ENCODE measurements around the gene MUC5AC. TPM values are rescaled to one million over a fixed set of nuclear protein-coding genes. Genes with fewer than 3 reads are reported as not detected.

Gene MUC5AC
- total and polyA plus RNA-seq, 5 experiments from 2014 or later = not detected

DNA sequence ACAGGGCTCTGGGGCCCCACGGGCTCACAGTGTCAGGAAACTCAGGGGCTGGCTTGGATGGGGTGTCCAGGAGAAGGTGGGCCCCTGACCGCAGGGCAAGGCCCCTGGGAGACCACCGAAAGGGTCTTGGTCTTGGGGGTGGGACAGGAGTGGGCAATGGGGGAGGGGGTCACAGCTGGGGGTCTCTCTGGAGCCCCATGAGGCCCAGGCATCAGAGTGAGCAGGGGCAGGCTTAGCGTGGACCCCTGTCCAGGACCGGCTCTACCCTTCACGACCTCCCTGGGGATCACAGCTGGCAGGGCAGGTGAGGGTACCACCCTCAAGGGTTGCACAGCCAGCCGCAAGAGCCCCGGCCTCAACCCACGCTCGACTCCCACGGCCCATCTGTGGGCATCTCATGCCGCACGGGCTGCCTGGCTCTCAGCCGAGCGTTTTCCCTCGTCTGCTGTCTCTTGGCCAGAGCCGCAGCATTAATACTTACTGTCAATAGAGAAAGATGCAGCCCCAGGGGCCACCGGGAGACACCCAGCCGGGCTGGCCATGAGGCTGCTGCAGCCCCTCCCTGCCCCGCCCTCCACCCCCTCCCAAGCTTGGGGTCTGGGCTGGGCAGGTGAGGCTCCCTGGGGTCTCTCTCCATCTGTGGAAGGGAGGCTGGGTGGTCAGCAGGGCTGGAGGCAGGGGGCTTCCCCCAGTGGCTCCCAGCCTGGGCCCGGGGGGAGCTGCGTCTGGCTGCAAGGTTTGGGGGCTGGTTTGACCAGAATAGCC is 65.8 kb downstream of the MUC5AC start:
- Mint-ChIP-seq H3K9me3 (no peaks in the 10 kb centered on the region), H3K27ac (no peak overlapping the region), H3K36me3 (no peaks in the 10 kb centered on the region), H3K4me3 (no peak overlapping the region), H3K27me3 (peaks cover 1 to 14% (median 9%) of the 10 kb centered on the region in 5 donors), H3K4me1 (no peaks in the 10 kb centered on the region)
- POLR2A ChIA-PET = no interaction called here
- DNase-seq (peak in 2 of 10 donors; percentile 2 to 56), ATAC-seq (no peak)

DNA sequence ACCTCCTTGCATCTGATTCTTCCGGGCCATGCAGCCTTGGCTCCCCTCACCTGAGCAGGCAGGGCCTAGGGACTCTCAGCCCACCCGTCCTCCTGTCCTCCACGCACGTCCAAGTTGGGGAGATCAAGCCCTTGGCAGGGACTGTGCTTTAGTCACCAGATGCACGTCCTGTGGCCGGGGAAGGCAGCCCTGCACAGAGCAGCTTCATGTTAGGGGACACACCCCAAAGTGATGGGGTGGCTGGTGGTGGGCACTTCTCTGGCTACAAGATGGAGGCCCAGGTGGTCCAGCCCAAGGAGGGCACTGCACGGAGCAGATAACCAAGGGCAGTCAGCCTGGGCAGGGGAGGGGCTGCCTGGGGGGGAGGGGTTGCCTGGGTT is 66.3 kb downstream of the MUC5AC start:
- Mint-ChIP-seq H3K27ac (no peak overlapping the region), H3K36me3 (no peaks in the 10 kb centered on the region), H3K4me1 (no peaks in the 10 kb centered on the region), H3K4me3 (no peak overlapping the region), H3K9me3 (no peaks in the 10 kb centered on the region), H3K27me3 (peaks cover 1 to 14% (median 9%) of the 10 kb centered on the region in 5 donors)
- POLR2A ChIA-PET = no interaction called here
- DNase-seq = peak in 1 of 10 donors; percentile 1
- no peak for ATAC-seq

DNA sequence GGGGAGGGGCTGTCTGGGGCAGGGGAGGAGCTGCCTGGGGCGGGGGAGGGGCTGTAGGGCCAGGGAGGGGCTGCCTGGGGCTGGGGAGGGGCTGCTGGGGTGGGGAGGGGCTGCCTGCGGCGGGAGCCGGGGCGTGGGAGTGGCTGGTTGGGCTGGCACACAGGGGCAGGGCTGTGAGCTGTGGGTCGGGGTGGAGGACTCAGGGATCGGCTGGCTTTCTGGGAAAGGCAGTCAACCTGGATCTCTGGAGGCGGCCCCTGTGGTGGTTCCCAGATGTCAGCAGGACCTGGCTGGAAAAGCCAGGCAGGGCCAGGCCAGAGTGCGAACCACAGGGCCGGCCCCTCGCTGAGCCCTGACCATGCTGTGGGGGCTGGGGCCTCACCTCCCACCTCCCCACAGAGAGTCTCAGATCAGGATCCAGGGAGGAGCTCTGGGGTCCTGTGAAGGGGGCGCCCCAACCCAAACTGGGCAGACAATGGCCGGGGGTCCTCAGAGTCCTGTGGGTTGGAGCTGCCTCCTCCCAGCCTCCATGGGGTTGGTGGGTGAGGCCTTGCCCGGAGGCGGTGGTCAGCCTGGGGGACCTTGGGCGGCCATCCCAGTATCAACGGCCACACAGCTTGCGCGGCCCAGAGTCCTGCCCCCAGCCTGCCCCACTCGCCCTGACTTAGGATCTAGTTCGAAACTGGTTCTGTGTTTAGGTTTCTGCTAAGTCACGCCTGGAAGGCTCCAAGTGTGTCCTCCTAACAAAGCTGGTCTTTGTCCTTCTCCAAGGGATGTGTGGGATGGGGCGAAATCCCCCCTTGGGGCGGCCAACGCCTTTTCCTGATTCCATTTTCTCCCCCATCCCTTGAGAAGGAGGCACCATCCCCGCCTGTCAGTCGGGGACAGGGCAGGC is 67.0 kb downstream of the MUC5AC start:
- no peak for ATAC-seq
- Mint-ChIP-seq H3K27me3 (peaks cover 1 to 14% (median 9%) of the 10 kb centered on the region in 5 donors), H3K9me3 (no peaks in the 10 kb centered on the region), H3K36me3 (no peaks in the 10 kb centered on the region), H3K27ac (no peak overlapping the region), H3K4me3 (no peak overlapping the region), H3K4me1 (no peaks in the 10 kb centered on the region)
- POLR2A ChIA-PET = no interaction called here
- DNase-seq = peak in 2 of 10 donors; percentile 3 to 56

DNA sequence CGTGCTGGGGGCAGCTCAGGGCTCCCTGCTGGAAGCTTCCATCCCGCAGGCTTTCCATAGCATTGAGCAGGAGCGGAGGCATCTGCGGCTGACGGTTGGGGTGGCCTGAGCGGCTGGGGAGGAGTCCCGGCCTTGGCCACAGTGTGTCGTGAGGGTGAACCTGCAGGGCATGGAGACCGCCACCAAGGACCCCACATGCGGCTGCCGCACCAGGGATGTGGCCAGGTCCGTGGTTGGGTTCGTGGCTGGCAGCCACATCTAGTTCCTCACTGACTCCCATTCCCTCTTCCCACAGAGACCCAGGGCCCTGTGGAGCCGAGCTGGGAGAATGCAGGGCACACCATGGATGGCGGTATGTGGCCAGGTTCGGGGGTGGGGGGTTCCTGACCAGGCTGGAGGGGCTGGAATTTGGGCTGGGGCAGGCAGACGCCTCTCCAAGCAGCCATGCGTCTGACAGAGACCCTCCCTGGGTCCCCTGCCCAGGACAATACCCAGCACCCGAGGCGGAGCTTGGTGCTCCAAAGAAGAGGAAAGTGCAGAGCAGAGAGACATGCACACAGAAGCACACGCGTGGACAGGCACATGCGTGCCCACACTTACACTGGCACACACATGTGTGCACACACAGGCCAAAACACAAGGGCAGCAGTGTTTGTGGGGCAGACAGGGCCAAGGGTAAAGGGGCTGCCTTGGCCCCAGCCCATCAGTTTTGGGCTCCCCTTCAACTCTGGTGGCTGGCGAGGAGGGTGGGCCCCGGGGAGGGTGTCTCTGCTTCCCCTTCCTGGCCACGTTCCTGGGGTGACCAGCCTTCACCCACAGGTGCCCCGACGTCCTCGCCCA is 67.9 kb downstream of the MUC5AC start:
- Mint-ChIP-seq H3K36me3 (no peaks in the 10 kb centered on the region), H3K4me1 (no peaks in the 10 kb centered on the region), H3K27me3 (peaks cover 1 to 14% (median 9%) of the 10 kb centered on the region in 5 donors), H3K27ac (no peak overlapping the region), H3K4me3 (no peak overlapping the region), H3K9me3 (no peaks in the 10 kb centered on the region)
- DNase-seq (peak in 2 of 10 donors; percentile 5 to 41), ATAC-seq (no peak)
- POLR2A ChIA-PET = no interaction called here

DNA sequence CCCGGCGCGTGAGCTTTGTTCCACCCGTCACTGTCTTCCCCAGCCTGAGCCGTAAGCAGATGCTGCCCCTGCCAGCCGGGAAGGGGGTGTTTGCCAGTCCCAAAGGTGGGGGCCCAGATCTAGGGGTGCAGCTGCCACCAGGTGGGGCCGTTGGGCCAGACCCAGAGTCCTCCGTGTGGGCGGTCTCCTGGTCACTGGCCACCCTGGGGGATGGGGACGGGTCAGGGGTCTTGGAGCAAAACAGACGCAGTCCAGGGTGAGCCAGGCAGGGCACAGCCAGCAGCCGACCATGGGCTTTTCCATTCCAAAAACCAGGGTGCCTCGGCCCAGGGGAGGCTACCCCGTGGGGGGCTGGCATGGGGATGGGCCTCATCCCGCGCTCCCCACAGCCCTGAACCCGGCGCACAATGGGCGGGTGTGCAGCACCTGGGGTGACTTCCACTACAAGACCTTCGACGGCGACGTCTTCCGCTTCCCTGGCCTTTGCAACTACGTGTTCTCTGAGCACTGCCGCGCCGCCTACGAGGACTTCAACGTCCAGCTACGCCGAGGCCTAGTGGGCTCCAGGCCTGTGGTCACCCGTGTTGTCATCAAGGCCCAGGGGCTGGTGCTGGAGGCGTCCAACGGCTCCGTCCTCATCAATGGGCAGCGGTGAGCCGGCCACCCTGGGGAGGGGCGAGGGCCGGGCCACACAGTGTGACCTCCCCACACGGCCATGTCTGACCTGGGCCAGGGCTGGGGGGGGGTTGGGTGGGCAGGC is 68.7 kb downstream of the MUC5AC start:
- no peaks in the 10 kb centered on the region for H3K4me1 Mint-ChIP-seq
- POLR2A ChIA-PET = no interaction called here
- DNase-seq = peak in 2 of 10 donors; percentile 7 to 60
- H3K27me3 Mint-ChIP-seq = peaks cover 0 to 9% (median 4%) of the 10 kb centered on the region in 5 donors
- no peaks in the 10 kb centered on the region for H3K36me3 Mint-ChIP-seq
- no peak overlapping the region for H3K4me3 Mint-ChIP-seq
- peak overlapping the region in 1 of 10 donors; percentile 92 for H3K27ac Mint-ChIP-seq
- no peak for ATAC-seq
- H3K9me3 Mint-ChIP-seq = no peaks in the 10 kb centered on the region

DNA sequence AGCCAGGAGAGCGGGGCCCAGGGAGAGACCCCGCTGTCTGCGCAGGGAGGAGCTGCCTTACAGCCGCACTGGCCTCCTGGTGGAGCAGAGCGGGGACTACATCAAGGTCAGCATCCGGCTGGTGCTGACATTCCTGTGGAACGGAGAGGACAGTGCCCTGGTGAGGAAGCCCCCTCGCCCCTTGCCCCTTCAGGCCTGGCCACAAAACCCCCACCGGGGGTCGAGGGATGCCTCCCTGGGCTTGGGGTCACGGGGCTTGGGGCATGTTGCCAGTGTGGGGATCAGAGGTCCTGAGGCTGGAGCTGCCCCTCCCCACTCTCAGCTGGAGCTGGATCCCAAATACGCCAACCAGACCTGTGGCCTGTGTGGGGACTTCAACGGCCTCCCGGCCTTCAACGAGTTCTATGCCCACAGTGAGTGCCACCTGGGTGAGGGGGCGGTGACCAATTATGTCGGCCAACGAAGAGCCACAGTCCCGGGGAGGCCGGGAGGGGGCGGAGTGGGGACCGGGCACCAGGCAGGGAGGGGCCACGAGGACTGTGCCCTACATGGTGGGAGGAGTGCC is 69.3 kb downstream of the MUC5AC start:
- H3K4me1 Mint-ChIP-seq = no peaks in the 10 kb centered on the region
- no peak overlapping the region for H3K27ac Mint-ChIP-seq
- no peaks in the 10 kb centered on the region for H3K36me3 Mint-ChIP-seq
- no peak overlapping the region for H3K4me3 Mint-ChIP-seq
- POLR2A ChIA-PET = no interaction called here
- peaks cover 0 to 6% (median 0%) of the 10 kb centered on the region in 5 donors for H3K27me3 Mint-ChIP-seq
- H3K9me3 Mint-ChIP-seq = no peaks in the 10 kb centered on the region
- peak in 2 of 10 donors; percentile 2 to 55 for DNase-seq
- no peak for ATAC-seq

DNA sequence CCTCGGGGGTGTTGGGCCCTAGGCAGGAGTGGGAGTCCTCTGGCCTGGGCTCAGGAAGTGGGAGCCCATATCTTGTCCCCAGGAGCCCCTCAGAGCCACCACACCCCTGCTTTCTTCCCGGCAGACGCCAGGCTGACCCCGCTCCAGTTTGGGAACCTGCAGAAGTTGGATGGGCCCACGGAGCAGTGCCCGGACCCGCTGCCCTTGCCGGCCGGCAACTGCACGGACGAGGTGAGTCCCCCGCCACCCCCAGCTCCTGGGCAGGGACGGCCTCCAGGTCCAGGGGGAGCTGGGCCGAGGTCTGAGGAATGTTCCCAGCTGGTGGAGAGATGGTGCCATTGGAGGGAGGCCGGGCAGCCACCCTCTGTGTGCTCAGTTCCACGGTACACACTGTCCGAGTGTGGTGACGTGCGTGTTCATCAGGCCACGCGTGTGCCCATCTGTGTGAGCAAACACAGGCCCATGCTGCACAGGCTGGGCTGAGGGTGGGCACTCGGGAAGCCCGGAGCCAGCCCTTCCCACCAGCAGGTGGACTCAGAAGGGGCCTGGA is 69.9 kb downstream of the MUC5AC start:
- no peaks in the 10 kb centered on the region for H3K4me1 Mint-ChIP-seq
- no peak overlapping the region for H3K27ac Mint-ChIP-seq
- H3K36me3 Mint-ChIP-seq = no peaks in the 10 kb centered on the region
- peaks cover 0 to 6% (median 0%) of the 10 kb centered on the region in 5 donors for H3K27me3 Mint-ChIP-seq
- POLR2A ChIA-PET = no interaction called here
- DNase-seq (peak in 1 of 10 donors; percentile 4), ATAC-seq (no peak)
- no peaks in the 10 kb centered on the region for H3K9me3 Mint-ChIP-seq
- no peak overlapping the region for H3K4me3 Mint-ChIP-seq

DNA sequence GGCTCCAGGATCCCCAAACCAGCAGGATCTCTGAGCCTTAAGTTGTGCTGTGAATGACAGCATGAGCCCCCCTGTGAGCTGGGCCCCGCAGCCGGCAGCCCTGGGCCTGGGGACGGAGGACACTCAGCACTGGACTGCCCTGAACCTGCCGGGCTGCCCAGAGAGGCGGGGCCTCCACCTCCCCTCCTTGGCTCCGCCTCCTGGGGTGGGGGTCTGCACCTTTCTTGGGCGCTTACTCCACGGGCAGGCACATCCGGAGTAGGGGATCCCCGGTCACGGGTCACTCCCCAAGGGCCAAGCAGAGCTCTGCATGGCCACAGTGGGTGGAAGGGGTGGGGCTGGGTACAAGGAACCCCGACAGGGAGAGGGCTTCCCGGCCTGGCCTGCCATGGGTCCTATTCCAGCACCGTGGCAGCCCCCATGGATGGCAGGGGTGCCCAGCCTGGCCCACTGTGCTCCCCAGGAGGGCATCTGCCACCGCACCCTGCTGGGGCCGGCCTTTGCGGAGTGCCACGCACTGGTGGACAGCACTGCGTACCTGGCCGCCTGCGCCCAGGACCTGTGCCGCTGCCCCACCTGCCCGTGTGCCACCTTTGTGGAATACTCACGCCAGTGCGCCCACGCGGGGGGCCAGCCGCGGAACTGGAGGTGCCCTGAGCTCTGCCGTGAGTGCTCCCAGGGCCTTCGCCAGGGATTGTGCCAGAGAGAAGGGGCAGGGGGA is 70.5 kb downstream of the MUC5AC start:
- no peak overlapping the region for H3K4me3 Mint-ChIP-seq
- H3K36me3 Mint-ChIP-seq = no peaks in the 10 kb centered on the region

DNA sequence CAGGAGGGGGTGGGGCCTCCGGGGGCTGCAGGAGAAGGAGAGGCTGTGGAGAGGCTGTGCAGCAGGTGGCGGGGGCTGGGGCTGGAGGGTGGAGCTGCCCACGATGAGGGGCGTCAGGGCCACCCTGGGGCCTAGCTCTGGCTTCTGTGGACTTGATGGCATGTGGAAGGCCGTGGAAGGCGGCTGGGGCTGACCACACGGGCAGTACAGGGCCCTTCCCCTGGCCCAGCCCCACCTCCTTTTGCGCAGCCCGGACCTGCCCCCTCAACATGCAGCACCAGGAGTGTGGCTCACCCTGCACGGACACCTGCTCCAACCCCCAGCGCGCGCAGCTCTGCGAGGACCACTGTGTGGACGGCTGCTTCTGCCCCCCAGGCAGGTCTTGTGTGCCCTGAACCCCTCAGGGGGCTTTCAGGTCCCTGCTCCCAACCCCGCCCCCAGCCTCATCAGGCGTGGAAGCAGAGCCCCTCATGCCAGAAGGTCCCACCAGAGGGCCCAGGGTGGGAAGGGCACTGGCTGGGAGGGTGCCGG is 71.2 kb downstream of the MUC5AC start:
- Mint-ChIP-seq H3K27me3 (peaks cover 0 to 1% (median 0%) of the 10 kb centered on the region in 5 donors), H3K9me3 (no peaks in the 10 kb centered on the region), H3K4me3 (no peak overlapping the region), H3K36me3 (no peaks in the 10 kb centered on the region), H3K27ac (no peak overlapping the region), H3K4me1 (no peaks in the 10 kb centered on the region)
- DNase-seq (peak in 2 of 10 donors; percentile 2 to 46), ATAC-seq (no peak)
- POLR2A ChIA-PET = no interaction called here

More for the DNA sequence above, 70.5 kb downstream of the MUC5AC start:
- Mint-ChIP-seq H3K27me3 (peaks cover 0 to 4% (median 0%) of the 10 kb centered on the region in 5 donors), H3K27ac (no peak overlapping the region), H3K4me1 (no peaks in the 10 kb centered on the region), H3K9me3 (no peaks in the 10 kb centered on the region)
- POLR2A ChIA-PET = no interaction called here
- ATAC-seq (no peak), DNase-seq (peak in 2 of 10 donors; percentile 5 to 50)

DNA sequence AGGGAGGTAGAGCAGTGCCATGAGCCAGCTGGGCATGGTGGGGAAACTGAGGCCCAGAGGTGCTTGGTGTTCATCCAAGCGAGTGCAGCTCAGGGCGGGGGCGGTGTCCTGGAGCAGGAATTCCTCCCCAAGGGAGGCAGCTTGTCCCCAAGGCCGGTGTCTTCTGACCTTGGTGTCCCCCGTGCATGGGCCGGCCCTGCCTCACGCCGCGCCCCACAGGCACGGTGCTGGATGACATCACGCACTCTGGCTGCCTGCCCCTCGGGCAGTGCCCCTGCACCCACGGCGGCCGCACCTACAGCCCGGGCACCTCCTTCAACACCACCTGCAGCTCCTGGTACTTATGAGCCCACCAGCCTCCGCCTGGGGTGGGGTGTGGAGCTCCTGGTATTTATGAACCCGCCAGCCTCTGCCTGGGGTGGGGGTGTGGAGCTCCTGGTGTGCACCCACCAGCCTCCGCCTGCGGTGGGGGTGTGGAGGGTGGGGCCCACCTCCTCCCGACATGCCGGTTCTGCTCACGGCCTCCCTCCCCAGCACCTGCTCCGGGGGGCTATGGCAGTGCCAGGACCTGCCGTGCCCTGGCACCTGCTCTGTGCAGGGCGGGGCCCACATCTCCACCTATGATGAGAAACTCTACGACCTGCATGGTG is 71.8 kb downstream of the MUC5AC start:
- no peak overlapping the region for H3K27ac Mint-ChIP-seq
- DNase-seq = peak in 2 of 10 donors; percentile 2 to 51
- no peak for ATAC-seq
- H3K36me3 Mint-ChIP-seq = no peaks in the 10 kb centered on the region
- peaks cover 0 to 1% (median 0%) of the 10 kb centered on the region in 5 donors for H3K27me3 Mint-ChIP-seq
- no peaks in the 10 kb centered on the region for H3K9me3 Mint-ChIP-seq
- no peaks in the 10 kb centered on the region for H3K4me1 Mint-ChIP-seq
- POLR2A ChIA-PET = no interaction called here
- H3K4me3 Mint-ChIP-seq = no peak overlapping the region

DNA sequence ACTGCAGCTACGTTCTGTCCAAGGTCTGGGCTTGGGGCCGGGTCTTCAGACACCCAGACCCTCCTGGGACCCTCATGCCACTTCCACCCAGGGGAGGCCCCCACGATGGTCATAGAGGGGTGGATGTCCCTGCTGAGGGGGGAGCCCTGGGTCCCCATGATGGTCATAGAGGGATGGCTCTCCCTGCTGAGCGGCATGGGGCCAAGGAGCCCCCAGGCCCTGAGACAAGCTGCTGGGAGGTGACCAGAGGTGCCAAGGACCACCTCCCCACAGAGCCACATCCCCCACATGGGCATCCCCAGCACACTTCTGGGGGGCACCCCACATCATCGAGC is 72.3 kb downstream of the MUC5AC start:
- DNase-seq (peak in 1 of 10 donors; percentile 50), ATAC-seq (no peak)
- H3K36me3 Mint-ChIP-seq = no peaks in the 10 kb centered on the region
- peaks cover 0 to 1% (median 0%) of the 10 kb centered on the region in 5 donors for H3K27me3 Mint-ChIP-seq
- H3K4me1 Mint-ChIP-seq = no peaks in the 10 kb centered on the region
- H3K4me3 Mint-ChIP-seq = no peak overlapping the region
- H3K27ac Mint-ChIP-seq = peak overlapping the region in 1 of 10 donors; percentile 9
- POLR2A ChIA-PET = no interaction called here
- H3K9me3 Mint-ChIP-seq = no peaks in the 10 kb centered on the region

Data from naive thymus-derived CD8-positive, alpha-beta T cell (primary cell).